IMR-90 (cell line): ENCODE data around the gene PKHD1. TPM values are rescaled to one million over a fixed set of nuclear protein-coding genes. Genes with fewer than 3 reads are reported as not detected.
"Not testable (repeated sequence)": the region's sequence is repeated elsewhere in the genome, so short reads cannot be mapped to it uniquely, and the experiment has no call there.

Experiments
- ATAC-seq: fragments of 200-7000 bp; cut with Tn5 transposase; 2 replicates; pipeline ENCODE4 v1.9.1; 2020; ENCODE audit warnings: low read depth, mild to moderate bottlenecking, moderate library complexity
- BruUV-seq: library from RNA; stranded (reverse); fragments of 400-500 nt; replicated peaks from 2 replicates; lab custom pipeline; 2021; lab: Mats Ljungman, UMichigan
- CTCF ChIA-PET: fragments of 300-600 bp; formaldehyde crosslinking; extraction: SDS; loops from one replicate; lab custom pipeline; 2021; ENCODE audit warnings: antibody characterized with exemption; lab: Yijun Ruan, JAX
- POLR2A ChIA-PET: fragments of 300-600 bp; sonication (Branson Sonifier 250); formaldehyde crosslinking; loops from one replicate; lab custom pipeline; 2022; ENCODE audit warnings: antibody characterized with exemption; ENCODE audit not compliant: unreplicated experiment; lab: Charles Lee
- DNase-seq: peaks from one replicate; pipeline ENCODE4 v3.0.0; 2013
- H2AFZ ChIP-seq: replicated peaks from 2 replicates; pipeline ENCODE3; 2013; ENCODE audit warnings: low read length, mild to moderate bottlenecking; ENCODE audit not compliant: poor library complexity
- H2AK5ac ChIP-seq: 2 replicates; pipeline ENCODE4 v1.6.1; 2013; ENCODE audit warnings: low read depth, low read length, inconsistent platforms
- H2AK9ac ChIP-seq: replicated peaks from 2 replicates; pipeline ENCODE3; 2013; ENCODE audit warnings: mild to moderate bottlenecking, low read depth, low read length, moderate library complexity; ENCODE audit not compliant: poor library complexity
- H2BK120ac ChIP-seq: 2 replicates; pipeline ENCODE4 v1.6.1; 2013; ENCODE audit warnings: low read depth, low read length, inconsistent platforms
- H2BK15ac ChIP-seq: 3 replicates; pipeline ENCODE4 v1.6.1; 2013; ENCODE audit warnings: low read depth, low read length, inconsistent platforms
- H2BK20ac ChIP-seq: 2 replicates; pipeline ENCODE4 v1.6.1; 2013; ENCODE audit warnings: low read depth, mild to moderate bottlenecking, inconsistent platforms, low read length, moderate library complexity
- H2BK5ac ChIP-seq: 2 replicates; pipeline ENCODE4 v1.6.1; 2013; ENCODE audit warnings: mild to moderate bottlenecking, low read depth, low read length, inconsistent platforms; ENCODE audit not compliant: poor library complexity, severe bottlenecking
- H3K14ac ChIP-seq: replicated peaks from 2 replicates; pipeline ENCODE4 v1.6.1; 2013; ENCODE audit warnings: low read depth, low read length, inconsistent platforms
- H3K18ac ChIP-seq: 2 replicates; pipeline ENCODE4 v1.6.1; 2013; ENCODE audit warnings: low read depth, low read length, control low read depth
- H3K23ac ChIP-seq: 2 replicates; pipeline ENCODE4 v1.6.1; 2013; ENCODE audit warnings: low read depth, low read length, inconsistent platforms
- H3K27ac ChIP-seq: 2 replicates; pipeline ENCODE4 v1.5.1; 2013; ENCODE audit warnings: mild to moderate bottlenecking, control low read depth, low read length; ENCODE audit not compliant: insufficient read depth
- H3K27me3 ChIP-seq: 2 replicates; pipeline ENCODE4 v1.6.1; 2013; ENCODE audit warnings: low read length; ENCODE audit not compliant: control insufficient read depth, insufficient read depth
- H3K36me3 ChIP-seq: 2 replicates; pipeline ENCODE4 v1.6.1; 2013; ENCODE audit warnings: low read length, mixed read lengths; ENCODE audit not compliant: control insufficient read depth, insufficient read depth
- H3K4ac ChIP-seq: 2 replicates; pipeline ENCODE4 v1.6.1; 2013; ENCODE audit warnings: low read depth, low read length, inconsistent platforms
- H3K4me1 ChIP-seq: 2 replicates; pipeline ENCODE4 v1.6.1; 2013; ENCODE audit warnings: low read length, mixed read lengths; ENCODE audit not compliant: control insufficient read depth, insufficient read depth
- H3K4me2 ChIP-seq: 2 replicates; pipeline ENCODE4 v1.6.1; 2013; ENCODE audit warnings: low read depth, mild to moderate bottlenecking, control low read depth, low read length, moderate library complexity
- H3K4me3 ChIP-seq: 2 replicates; pipeline ENCODE4 v1.5.1; 2013; ENCODE audit warnings: low read depth, mild to moderate bottlenecking, control low read depth, low read length, moderate library complexity; ENCODE audit not compliant: insufficient read depth
- H3K56ac ChIP-seq: 2 replicates; pipeline ENCODE4 v1.6.1; 2013; ENCODE audit warnings: low read length, inconsistent platforms; ENCODE audit not compliant: insufficient read depth; ENCODE audit errors: extremely low read depth
- H3K79me1 ChIP-seq, 2 experiments: 2 replicates each; pipeline ENCODE4 v1.6.1; 2013; ENCODE audit warnings: low read length in 2 of 2, inconsistent platforms in 1 of 2, low read depth in 1 of 2
- H3K9ac ChIP-seq: 2 replicates; pipeline ENCODE4 v1.6.1; 2013; ENCODE audit warnings: low read depth, low read length, control low read depth
- H3K9me1 ChIP-seq: 2 replicates; pipeline ENCODE4 v1.6.1; 2013; ENCODE audit warnings: low read length, inconsistent platforms; ENCODE audit not compliant: insufficient read depth
- H3K9me3 ChIP-seq: 2 replicates; pipeline ENCODE4 v1.6.1; 2013; ENCODE audit warnings: low read length; ENCODE audit not compliant: control insufficient read depth, insufficient read depth
- H4K20me1 ChIP-seq: 2 replicates; pipeline ENCODE4 v1.6.1; 2013; ENCODE audit warnings: low read length, inconsistent platforms; ENCODE audit not compliant: insufficient read depth
- H4K5ac ChIP-seq: 2 replicates; pipeline ENCODE4 v1.6.1; 2013; ENCODE audit warnings: mild to moderate bottlenecking, low read depth, low read length, control low read depth
- H4K8ac ChIP-seq, 2 experiments: 2 replicates each; pipeline ENCODE4 v1.6.1; 2013; ENCODE audit warnings: low read depth in 2 of 2, low read length in 2 of 2, control low read depth in 1 of 2, inconsistent platforms in 1 of 2
- H4K91ac ChIP-seq: 2 replicates; pipeline ENCODE4 v1.6.1; 2013; ENCODE audit warnings: low read depth, low read length, inconsistent platforms; ENCODE audit not compliant: insufficient read depth
- BHLHE40 ChIP-seq: fragments of 150-350 bp; IDR thresholded peaks from 2 replicates; pipeline ENCODE4 v1.6.1; 2016; ENCODE audit warnings: mild to moderate bottlenecking, low read depth, low read length
- MXI1 ChIP-seq: IDR thresholded peaks from 2 replicates; pipeline ENCODE4 v1.6.1; 2012; ENCODE audit warnings: low read depth, mild to moderate bottlenecking, low read length, moderate library complexity, borderline replicate concordance
- RFX5 ChIP-seq: IDR thresholded peaks from 2 replicates; pipeline ENCODE4 v1.8.0; 2012; ENCODE audit warnings: low read depth, mild to moderate bottlenecking, low read length, moderate library complexity
- WGBS, 2 experiments: methylation state at CpG; one replicate each; pipeline versions ENCODE4 v1.1.5 to v1.1.7; 2013; ENCODE audit warnings: missing lambda C conversion rate in 2 of 2; ENCODE audit not compliant: insufficient read length in 1 of 2; ENCODE audit errors: extremely low coverage in 2 of 2; 5-methylcytosine and 5-hydroxymethylcytosine counted together
- dilution Hi-C: fragments of 300-500 bp; cut with HindIII; formaldehyde crosslinking; loops from one replicate; pipeline ENCODE4 v1.14.3; 2018; ENCODE audit warnings: low sequenced_read_pairs; ENCODE audit not compliant: unreplicated experiment
- in situ Hi-C: fragments of 300-500 bp; cut with MboI; formaldehyde crosslinking; loops from 3 replicates; pipeline ENCODE4 v1.14.3; 2019; ENCODE audit warnings: low sequenced_read_pairs, inconsistent platforms, mixed read lengths
- intact Hi-C: fragments of 100-400 bp; cut with micrococcal nuclease; formaldehyde crosslinking; loops from 2 replicates; pipeline ENCODE4 v1.10.0; 2022
- polyA plus RNA-seq, 3 experiments: library from polyadenylated mRNA; depleted of rRNA; stranded (reverse); fragments of >200 nt; gene quantifications; 2 replicates each; pipeline ENCODE4 v1.2.3, GENCODE V29; 2012; ENCODE audit warnings: low replicate concordance in 1 of 3
- total RNA-seq: library from RNA; depleted of rRNA; stranded (reverse); fragments of >200 nt; gene quantifications from 2 replicates; pipeline ENCODE4 v1.2.3, GENCODE V29; 2012
- TF ChIP-seq, protein P1 (sequence below): conservative IDR thresholded peaks from 2 replicates; pipeline ENCODE4 v1.5.1; 2012; ENCODE audit warnings: mild to moderate bottlenecking, low read depth, low read length, improper control_type of control experiment

Gene PKHD1
- total and polyA plus RNA-seq, 2 of the 4 experiments (the other 2 are of a cell fraction), result not detected

GRCh38 chr6:51949526-51949925 is 137.9 kb downstream of the PKHD1 start:
- DNase-seq, result no peak
- Histone ChIP-seq H3K18ac (no peak overlapping the region), H2AFZ (no peak overlapping the region), H3K4me1 (no peaks in the 10 kb centered on the region), H3K27me3 (no peaks in the 10 kb centered on the region), H3K36me3 (no peaks in the 10 kb centered on the region), H2BK5ac (no peak overlapping the region), H4K20me1 (no peaks in the 10 kb centered on the region), H3K4me3 (no peak overlapping the region), H2AK9ac (no peak overlapping the region), H3K27ac (no peak overlapping the region), H3K9ac (no peak overlapping the region), H3K14ac (no peak overlapping the region), H2BK20ac (no peak overlapping the region), H3K9me3 (no peaks in the 10 kb centered on the region), H2BK15ac (no peak overlapping the region), H4K91ac (no peak overlapping the region), H3K56ac (no peak overlapping the region), H3K4me2 (no peak overlapping the region), H4K8ac (no peak overlapping the region), H2BK120ac (no peak overlapping the region), H2AK5ac (no peak overlapping the region), H4K5ac (no peak overlapping the region), H3K4ac (no peak overlapping the region), H3K9me1 (no peaks in the 10 kb centered on the region), H3K79me1 (no peaks in the 10 kb centered on the region), H3K23ac (no peak overlapping the region)
- WGBS, 2 experiments, result no CpG with 5 or more reads among the region's 5 CpGs
- in situ Hi-C loops, result no loop called here
- BruUV-seq, result no TSS peak
- ATAC-seq, result no peak
- TF ChIP-seq BHLHE40 (no peak), MXI1 (no peak), RFX5 (no peak)
- TF ChIP-seq, protein P1, sequence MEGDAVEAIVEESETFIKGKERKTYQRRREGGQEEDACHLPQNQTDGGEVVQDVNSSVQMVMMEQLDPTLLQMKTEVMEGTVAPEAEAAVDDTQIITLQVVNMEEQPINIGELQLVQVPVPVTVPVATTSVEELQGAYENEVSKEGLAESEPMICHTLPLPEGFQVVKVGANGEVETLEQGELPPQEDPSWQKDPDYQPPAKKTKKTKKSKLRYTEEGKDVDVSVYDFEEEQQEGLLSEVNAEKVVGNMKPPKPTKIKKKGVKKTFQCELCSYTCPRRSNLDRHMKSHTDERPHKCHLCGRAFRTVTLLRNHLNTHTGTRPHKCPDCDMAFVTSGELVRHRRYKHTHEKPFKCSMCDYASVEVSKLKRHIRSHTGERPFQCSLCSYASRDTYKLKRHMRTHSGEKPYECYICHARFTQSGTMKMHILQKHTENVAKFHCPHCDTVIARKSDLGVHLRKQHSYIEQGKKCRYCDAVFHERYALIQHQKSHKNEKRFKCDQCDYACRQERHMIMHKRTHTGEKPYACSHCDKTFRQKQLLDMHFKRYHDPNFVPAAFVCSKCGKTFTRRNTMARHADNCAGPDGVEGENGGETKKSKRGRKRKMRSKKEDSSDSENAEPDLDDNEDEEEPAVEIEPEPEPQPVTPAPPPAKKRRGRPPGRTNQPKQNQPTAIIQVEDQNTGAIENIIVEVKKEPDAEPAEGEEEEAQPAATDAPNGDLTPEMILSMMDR, result no peak
- CTCF ChIA-PET, result no interaction called here
- intact Hi-C loops, result no loop called here
- dilution Hi-C loops, result no loop called here
- POLR2A ChIA-PET, result no interaction called here

DNA sequence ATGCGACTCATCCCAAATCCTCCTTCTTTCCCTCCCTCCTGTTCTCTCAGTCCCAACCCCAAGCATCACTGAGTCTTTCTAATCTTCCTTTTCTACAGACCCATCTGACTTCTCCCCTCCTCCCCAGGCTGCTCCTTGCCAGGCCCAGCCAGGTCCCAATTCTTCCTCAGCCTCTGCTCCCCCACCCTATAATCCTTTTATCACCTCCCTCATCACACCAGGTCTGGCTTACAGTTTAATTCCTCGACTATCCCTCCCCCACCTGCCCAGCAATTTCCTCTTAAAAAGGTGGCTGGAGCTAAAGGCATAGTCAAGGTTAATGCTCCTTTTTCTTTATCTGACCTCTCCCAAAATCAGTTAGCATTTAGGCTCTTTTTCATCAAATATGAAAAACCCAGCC is 147.7 kb downstream of the PKHD1 start:
- in situ Hi-C loops, H2BK120ac ChIP-seq, H4K5ac ChIP-seq, ATAC-seq, H3K18ac ChIP-seq, H3K14ac ChIP-seq, H4K8ac ChIP-seq, H3K79me1 ChIP-seq, dilution Hi-C loops, DNase-seq, BruUV-seq, H3K27ac ChIP-seq, POLR2A ChIA-PET, H3K27me3 ChIP-seq, H2AK9ac ChIP-seq, H3K4ac ChIP-seq, CTCF ChIA-PET, H3K4me1 ChIP-seq, H2BK5ac ChIP-seq, H3K56ac ChIP-seq, intact Hi-C loops, H3K9me1 ChIP-seq, H3K9ac ChIP-seq, H4K20me1 ChIP-seq, H3K36me3 ChIP-seq, H2AK5ac ChIP-seq, H3K9me3 ChIP-seq, H3K4me3 ChIP-seq, H2AFZ ChIP-seq, H4K91ac ChIP-seq, H3K23ac ChIP-seq, H2BK20ac ChIP-seq, H3K4me2 ChIP-seq, H2BK15ac ChIP-seq: not testable (repeated sequence)
- WGBS, 2 experiments, result 43% methylated on average over 1 of the region's 2 CpGs; no CpG with 5 or more reads in 1 of the 2 experiments
